AG10803 (cell line): ENCODE data around the gene MAG.

Experiments
- DNase-seq: peaks from one replicate; pipeline ENCODE4 v3.0.0; 2010; ENCODE audit warnings: low read depth
- H3K4me3 ChIP-seq: 2 replicates; pipeline ENCODE4 v1.5.1; 2011; ENCODE audit warnings: mild to moderate bottlenecking, low read length, control low read depth
- TF ChIP-seq, protein P1 (sequence below): conservative IDR thresholded peaks from 2 replicates; pipeline ENCODE4 v1.5.1; 2011; ENCODE audit warnings: mild to moderate bottlenecking, low read length, control low read depth, inconsistent platforms

The MAG gene

DNA sequence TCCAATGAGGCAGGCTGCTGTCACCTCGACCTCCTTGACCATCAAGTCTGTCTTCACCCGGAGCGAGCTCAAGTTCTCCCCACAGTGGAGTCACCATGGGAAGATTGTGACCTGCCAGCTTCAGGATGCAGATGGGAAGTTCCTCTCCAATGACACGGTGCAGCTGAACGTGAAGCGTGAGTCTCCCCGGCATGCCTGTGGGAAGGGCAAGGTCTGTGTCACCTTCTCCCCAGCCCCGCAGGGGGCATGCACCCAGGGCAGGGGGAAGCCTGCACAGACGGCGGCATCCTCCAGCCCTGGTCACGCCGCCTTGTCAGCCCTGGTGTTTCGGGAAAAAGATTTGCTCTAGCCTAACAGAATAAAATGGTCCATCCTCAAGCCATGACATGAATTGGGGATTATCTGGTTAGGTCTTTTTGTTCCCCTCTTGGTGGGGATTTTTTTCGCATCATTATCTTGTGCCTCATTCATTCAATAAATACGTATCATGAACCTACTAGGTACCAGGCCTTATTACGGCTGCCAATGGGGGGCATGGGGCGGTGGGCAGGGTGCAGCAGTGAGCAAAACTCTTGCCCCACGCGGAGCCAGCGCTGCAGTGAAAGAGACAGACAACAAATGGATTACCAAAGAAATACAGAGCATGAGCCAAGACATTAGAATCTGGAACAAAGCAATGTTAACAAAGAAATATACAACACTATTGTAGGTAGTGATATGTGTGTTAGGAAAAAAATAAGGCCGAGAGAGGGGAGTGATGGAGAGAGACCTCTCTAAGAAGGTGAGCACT lies 44.4 kb downstream of the MAG start:
- DNase-seq: no peak
- no peak overlapping the region for H3K4me3 ChIP-seq
- TF ChIP-seq, protein P1, sequence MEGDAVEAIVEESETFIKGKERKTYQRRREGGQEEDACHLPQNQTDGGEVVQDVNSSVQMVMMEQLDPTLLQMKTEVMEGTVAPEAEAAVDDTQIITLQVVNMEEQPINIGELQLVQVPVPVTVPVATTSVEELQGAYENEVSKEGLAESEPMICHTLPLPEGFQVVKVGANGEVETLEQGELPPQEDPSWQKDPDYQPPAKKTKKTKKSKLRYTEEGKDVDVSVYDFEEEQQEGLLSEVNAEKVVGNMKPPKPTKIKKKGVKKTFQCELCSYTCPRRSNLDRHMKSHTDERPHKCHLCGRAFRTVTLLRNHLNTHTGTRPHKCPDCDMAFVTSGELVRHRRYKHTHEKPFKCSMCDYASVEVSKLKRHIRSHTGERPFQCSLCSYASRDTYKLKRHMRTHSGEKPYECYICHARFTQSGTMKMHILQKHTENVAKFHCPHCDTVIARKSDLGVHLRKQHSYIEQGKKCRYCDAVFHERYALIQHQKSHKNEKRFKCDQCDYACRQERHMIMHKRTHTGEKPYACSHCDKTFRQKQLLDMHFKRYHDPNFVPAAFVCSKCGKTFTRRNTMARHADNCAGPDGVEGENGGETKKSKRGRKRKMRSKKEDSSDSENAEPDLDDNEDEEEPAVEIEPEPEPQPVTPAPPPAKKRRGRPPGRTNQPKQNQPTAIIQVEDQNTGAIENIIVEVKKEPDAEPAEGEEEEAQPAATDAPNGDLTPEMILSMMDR: no peak

DNA sequence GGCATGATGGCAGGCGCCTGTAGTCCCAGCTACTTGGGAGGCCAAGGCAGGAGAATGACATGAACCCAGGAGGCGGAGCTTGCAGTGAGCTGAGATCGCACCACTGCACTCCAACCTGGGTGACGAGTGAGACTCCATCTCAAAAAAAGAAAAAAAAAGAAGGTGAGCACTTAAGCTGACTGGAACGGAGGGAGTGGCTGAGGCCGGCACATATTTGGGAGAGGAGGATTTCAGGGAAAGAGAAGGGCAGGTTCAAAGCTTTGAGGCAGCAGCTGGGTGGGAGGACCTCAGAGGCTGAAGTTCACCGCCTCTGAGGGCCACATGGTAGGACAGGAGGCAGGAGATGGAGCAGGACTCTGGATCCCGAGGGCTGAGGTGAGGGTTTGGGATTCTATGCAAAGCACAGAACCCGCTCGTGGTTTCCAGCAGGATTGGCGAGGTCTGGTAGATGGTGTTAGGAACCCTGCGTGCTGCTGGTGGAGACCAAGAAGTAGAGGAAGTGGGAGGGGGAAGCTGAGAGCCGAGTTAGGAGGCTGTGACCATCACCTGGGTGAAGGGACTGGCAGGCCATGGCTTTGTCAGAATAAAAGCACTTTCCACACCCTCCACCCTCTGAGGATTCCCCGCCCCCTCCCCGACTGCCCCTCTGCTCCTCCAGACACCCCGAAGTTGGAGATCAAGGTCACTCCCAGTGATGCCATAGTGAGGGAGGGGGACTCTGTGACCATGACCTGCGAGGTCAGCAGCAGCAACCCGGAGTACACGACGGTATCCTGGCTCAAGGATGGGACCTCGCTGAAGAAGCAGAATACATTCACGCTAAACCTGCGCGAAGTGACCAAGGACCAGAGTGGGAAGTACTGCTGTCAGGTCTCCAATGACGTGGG lies 45.4 kb downstream of the MAG start:
- DNase-seq: no peak
- TF ChIP-seq, protein P1: no peak
- no peak overlapping the region for H3K4me3 ChIP-seq

DNA sequence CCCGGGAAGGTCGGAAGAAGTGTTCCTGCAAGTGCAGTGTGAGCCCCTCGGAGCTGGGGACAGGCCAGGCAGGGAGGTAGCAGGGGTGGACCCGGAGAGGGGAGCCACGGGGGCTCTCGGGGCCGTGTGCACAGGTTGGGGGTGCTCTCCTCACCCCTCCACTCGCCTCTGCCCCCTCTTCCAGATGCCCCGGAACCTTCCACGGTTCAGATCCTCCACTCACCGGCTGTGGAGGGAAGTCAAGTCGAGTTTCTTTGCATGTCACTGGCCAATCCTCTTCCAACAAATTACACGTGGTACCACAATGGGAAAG lies 46.0 kb downstream of the MAG start:
- TF ChIP-seq, protein P1: no peak
- no peak for DNase-seq
- H3K4me3 ChIP-seq: no peak overlapping the region

DNA sequence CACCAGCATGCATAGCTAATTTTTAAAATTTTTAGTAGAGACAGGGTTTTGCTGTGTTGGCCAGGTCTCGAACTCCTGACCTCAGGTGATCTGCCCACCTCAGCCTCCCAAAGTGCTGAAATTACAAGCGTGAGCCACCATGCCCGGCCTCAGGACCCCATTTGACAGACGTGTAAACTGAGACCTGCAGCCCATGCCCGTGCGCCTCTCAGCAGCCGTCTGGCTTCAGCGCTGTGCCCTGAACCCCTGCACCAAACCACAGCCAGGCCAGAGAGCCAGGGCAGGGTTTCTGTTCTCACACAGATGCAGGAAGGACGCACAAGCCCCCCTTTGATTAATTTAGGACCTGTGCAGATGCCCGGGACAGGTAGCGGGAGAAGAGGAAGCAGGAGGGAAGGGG lies 48.5 kb downstream of the MAG start:
- TF ChIP-seq, protein P1: no peak
- DNase-seq: no peak
- no peak overlapping the region for H3K4me3 ChIP-seq

DNA sequence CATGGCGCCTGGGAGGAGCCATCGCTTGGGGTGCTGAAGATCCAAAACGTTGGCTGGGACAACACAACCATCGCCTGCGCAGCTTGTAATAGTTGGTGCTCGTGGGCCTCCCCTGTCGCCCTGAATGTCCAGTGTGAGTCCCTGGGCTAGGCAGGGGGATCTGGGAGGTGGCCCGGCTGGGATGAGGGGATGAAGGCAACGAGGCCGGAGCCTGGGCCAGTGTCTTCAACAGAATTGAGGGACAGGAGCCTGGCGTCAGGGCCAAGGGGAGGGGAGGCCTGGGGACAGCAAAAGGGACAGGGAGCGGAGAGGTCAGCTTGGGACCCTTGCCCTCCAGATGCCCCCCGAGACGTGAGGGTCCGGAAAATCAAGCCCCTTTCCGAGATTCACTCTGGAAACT lies 49.0 kb downstream of the MAG start:
- DNase-seq: no peak
- TF ChIP-seq, protein P1: no peak
- H3K4me3 ChIP-seq: no peak overlapping the region

DNA sequence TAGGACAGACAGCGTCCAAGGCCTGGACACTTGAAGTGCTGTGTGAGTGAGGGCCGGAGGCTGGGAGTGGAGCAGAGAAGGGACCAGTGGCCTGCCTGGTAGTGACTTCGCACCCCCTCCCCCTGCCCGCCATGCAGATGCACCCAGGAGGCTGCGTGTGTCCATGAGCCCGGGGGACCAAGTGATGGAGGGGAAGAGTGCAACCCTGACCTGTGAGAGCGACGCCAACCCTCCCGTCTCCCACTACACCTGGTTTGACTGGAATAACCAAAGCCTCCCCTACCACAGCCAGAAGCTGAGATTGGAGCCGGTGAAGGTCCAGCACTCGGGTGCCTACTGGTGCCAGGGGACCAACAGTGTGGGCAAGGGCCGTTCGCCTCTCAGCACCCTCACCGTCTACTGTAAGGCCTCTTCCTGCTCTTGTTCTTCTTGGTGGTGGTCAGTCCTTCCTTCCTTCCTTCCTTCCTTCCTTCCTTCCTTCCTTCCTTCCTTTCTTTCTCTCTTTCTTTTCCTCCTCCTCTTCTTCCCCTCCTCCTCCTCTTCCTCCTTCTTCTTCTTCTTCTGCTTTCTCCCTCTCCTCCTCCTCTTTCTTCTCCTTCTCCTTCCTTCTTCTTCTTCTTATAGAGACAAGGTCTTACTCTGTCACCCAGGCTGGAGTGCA lies 49.7 kb downstream of the MAG start:
- no peak for DNase-seq
- H3K4me3 ChIP-seq: no peak overlapping the region
- TF ChIP-seq, protein P1: no peak
